Breast epithelium (tissue), 3 donors: ENCODE data around the gene MOGAT1.

Source experiments
- CTCF ChIP-seq, 3 donors: fragments of 450-650 bp; IDR thresholded peaks; one replicate each; pipeline ENCODE4 v1.5.1; 2016 to 2017; ENCODE audit warnings: antibody characterized with exemption in 3 of 3, mild to moderate bottlenecking in 3 of 3, moderate library complexity in 3 of 3
- POLR2AphosphoS5 ChIP-seq, 3 donors: sonication (generic); formaldehyde crosslinking; IDR thresholded peaks; one replicate each; pipeline ENCODE4 v1.6.1; 2017; ENCODE audit warnings: antibody characterized with exemption in 3 of 3

DNA sequence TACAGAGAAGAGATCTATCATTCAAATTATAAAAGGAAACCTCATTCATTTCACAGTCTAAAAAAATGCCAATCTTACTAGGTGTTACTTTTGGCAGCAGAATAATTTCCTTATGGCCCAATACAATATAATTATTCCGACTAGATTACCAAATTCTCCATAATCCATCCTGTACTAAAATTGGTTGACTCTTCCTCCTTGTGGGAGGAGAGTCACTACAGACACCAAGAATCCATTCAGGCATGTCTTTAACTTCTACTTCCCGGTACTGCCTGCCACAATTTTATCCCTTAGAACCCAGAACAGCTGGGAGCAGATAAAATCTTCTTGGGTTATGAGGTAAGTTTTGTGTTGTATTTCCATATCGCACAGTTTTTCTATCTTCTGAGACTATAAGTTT, 25.4 kb upstream of the MOGAT1 start:
- TF ChIP-seq CTCF (IDR thresholded peaks at IDR 0.05) = no peak
- no peak for TF ChIP-seq POLR2AphosphoS5 (IDR thresholded peaks at IDR 0.05)
